GM19239 (cell line): ENCODE results near the gene DSCAM.

Experiments
- DNase-seq: peaks from one replicate; pipeline ENCODE4 v3.0.0; 2011; ENCODE audit warnings: low spot score; ENCODE audit not compliant: insufficient read length
- FAIRE-seq: peaks from 2 replicates; lab custom pipeline; 2011; peaks lifted over from hg19 to GRCh38; lab: Jason Lieb, UNC

DSCAM gene

DNA sequence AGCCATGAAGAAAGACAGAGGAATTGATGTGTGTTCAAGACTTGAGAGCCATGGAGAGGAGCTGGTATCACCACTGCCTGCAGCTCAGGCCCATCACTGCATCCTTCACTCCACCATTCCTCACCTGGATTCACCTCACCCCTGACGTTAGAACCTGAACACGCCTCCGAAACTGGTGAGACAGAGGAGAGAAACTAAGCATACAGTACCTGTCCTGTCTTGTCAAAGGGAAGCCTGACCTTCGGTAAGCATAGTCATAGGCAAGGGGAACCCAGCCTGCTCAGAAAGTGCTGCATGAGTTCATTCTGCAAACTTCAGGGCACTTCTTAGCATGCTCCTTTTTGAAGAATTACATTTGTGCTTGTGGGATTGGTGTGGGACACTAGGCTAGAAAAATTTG is 425.8 kb downstream of the DSCAM start:
- FAIRE-seq (no peak), DNase-seq (no peak)

DNA sequence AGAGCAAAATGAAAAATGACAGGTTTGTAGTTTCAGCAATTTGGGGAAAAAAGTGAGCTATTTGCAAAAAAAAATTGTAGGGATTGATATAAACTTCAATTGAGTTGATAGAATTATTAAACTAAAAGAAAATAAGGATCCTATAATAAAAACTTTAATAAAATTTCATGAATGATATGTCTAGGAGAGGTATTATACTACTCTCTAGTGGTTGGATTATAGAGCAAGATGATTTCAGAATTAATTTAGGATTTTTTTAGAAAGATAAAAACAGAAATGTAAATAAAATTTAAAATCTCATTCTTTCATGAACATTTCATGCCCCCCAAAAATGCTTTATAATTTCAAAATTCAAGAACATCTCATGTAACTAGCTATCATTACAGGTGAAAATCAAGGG is 430.4 kb downstream of the DSCAM start:
- DNase-seq (no peak), FAIRE-seq (no peak)

DNA sequence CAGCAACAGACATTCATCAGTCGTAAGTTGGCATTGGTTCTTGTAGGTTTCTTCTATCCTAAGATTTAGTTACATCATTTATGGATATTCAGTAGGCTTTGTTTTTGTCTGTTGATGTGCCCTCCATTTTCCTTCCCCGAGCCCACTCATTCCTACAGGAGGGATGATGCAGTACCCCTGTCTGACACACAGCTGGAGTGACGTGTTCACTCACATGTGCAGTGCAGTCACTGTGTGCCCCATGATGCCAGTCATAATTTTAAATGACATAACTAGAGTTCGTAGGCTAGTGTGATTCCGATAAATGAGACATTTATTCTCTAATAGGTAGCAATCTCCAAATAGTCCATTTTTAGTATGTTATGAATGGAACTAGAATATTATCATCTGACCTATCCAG is 438.4 kb downstream of the DSCAM start:
- FAIRE-seq = no peak
- DNase-seq = no peak

DNA sequence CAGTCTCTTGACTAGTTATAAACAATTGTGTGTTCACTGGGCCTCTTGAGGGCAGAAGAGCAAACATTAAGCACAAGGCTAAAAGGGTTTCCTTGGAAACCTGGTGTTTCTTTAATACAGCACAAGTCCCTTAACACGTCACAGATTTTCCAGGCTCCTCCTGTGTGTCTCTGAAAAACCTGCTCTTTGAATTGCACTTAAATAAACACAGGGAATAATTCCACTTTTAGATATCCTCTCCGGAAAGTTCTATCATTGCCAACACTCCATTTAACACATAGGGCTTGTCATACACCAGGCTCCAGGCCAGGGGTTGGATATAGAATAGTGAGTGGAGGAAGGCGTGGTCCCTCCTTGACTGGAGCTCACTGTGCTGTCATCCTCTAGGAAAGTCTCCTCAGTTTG is 442.6 kb downstream of the DSCAM start:
- DNase-seq = no peak
- no peak for FAIRE-seq

DNA sequence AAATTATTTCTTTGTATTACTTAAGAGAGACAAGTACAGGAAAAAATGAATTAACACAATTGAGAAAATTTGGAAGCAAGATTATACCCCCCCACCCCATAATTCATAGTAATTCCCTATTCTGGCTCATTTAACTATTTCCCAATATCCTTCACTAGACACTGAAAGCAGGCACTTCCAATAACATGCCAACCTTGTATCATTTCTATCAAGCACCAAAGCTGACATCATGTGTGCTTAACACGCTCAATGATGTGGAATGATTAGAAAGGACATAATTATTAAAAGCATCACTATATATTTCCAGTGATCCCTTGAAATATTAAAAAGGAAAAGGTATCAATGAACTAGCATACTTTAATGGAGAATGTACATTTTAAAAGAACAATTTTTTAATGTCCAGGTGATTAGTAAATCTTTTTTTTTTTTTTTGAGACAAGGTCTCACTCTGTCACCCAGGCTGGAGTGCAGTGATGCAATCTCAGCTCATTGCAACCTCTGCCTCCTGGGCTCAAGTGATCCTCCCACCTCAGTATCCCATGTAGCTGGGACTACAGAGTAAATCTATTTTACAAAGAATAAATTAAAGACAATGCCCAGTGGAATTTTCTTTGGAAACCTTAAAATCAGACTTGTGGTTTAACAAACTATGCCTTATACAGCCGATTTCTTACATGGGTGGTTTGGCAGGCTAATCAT is 443.9 kb downstream of the DSCAM start:
- no peak for FAIRE-seq
- DNase-seq = no peak

DNA sequence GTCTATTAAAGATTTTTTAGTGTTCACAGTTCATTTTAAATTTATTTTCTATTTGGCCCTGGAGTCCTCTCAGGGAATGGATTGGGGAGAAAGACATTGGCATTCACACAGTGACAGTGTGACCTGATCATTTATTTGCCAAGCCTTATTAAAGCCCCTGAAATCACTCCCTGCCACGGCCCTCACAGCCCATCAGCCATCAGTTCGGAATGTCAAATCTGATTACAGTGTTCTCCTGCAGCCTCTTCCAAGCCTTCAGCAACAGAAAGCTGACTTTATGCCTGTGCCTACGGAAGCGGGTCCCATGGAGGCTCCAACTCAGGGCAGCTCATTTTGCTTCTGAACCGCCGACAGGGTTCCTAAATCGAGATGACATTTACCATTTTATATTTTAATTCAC is 451.2 kb downstream of the DSCAM start:
- FAIRE-seq (no peak), DNase-seq (no peak)

DNA sequence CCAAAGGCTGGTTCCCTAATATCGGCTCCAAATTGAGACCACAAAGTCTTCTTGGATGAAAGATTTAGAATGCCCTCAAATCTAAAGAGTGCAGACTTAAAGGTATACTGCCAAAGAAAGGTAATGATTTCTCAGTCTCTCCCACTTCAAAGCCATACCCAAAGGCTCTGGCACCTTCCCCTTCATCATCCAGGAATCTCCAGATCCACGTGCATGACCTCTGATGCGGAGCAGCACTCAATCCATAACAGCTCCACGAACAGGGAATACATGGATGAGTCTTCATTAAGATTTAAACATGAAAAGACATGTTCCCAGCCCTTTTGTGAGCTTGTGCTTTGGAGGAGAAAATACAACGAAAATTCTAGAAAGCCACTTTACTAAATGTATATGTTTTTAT is 453.9 kb downstream of the DSCAM start:
- FAIRE-seq (no peak), DNase-seq (no peak)

DNA sequence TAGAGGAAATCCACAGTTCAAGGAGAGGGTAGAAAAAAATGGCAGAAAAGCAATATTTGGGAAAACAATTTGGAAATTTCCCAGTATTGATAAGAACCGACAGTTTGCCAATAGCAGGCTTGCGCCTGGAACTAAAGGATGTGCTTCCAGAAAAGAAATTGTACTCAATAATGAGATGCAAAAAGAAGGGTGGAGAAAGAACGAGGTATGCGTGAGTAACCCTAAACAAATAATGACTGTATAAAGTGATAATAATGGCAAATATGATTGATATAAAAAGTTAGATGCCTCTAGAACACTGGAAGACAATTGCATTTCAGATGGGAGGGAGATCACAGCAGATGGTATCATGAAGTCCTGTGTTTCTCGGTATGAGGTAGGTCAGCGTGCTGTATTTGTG is 458.9 kb downstream of the DSCAM start:
- no peak for DNase-seq
- no peak for FAIRE-seq

DNA sequence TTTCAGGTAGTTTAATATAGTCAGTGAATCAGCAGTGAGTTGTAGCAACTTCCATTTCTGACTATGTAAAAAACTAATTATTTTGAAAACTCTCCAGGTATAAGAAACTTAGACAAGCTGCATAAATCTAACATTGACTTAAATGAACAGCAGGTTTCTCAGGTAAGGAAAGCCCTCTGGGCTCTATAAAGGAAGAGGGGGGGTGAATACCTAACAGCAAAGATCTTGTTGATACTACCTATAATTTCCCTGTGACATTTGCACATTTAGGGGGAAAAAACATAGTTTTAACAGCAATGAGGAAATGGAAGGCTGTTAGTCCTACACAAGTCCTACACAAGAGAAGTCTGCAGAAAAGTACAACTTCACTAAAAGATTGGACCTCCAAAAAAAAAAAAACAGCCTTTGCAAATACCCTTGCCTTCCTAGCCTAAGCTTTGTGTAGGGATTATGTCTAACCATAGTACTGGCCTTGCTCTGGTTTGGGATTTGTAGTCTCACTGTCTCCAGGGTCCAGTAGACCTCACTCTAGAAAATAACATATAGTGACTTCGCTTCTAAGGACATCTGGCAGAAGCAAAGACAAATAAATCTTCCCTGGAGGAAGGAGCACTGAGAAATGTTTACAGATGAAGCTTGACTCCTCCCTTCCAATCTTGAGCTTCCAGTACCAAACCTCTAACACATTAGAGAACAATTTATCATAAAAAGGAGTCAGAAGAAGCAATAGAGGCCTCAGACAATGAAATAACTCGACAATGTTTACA is 459.8 kb downstream of the DSCAM start:
- DNase-seq (no peak), FAIRE-seq (no peak)

DNA sequence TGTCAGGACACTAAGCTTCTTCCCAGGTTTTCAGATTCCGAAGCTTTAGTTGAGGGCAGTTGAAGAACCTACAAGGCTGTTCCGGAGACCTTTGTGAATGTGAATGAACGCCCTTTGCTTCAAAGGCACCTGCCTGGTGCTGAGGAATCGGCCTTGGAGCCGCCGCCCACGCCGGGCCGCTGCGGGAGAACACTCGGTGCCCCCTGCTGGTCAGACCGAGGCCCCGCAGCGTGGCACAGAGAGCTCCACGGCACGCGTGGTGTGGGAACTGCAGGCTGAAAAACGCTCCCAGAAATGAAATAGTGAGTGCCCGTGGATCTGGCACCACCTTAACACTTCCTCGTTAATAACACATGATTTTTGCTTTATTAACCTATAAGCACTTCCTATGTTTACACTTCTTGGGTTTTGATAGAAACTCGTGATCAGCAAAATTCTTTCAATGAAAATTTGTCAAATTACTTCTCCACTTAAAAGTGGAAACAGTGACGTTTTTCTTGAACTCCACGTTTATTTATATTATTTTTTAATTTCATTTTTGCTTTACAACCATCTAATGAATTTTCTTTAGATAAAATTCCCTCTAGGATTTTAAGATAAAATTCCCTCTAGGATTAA is 460.6 kb downstream of the DSCAM start:
- DNase-seq (no peak), FAIRE-seq (no peak)

DNA sequence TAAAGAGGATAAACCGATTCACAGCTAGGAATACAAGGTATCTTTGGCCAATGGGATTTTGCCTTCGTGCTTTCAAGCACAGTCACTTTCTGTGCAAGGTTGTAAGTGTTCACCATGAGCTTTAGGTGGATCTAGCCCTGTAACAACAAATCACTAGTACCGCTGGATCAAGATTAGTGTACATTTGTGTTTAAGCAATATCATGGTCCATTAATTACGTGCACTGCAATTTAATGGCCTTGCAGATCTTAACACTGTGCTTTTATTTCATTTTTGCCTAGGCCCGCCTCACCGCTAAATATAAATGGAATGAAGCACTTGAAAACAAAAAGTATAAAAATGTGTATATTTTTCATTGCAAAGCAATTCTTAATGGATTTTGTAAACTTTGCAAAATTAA is 461.1 kb downstream of the DSCAM start:
- DNase-seq (no peak), FAIRE-seq (no peak)

DNA sequence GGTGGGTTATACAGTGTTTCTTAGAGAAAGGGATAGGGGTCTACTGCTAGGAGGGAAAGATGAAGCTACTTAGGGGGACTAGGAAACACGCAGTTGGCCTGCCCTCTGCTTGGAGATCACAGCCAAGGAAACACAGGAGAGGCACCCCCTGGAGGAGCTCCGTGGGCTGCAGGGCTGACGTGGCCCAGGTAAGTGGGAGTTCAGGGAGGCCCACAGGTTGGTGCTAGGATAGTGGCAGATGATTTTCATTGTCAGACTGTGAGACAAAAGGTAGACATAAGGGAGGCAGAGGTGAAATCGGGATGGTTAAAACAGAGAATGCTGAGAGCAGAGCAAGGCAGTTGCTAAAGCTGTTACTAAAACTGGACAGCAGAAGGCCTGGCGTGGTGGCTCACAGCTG is 463.0 kb downstream of the DSCAM start:
- FAIRE-seq (no peak), DNase-seq (no peak)

DNA sequence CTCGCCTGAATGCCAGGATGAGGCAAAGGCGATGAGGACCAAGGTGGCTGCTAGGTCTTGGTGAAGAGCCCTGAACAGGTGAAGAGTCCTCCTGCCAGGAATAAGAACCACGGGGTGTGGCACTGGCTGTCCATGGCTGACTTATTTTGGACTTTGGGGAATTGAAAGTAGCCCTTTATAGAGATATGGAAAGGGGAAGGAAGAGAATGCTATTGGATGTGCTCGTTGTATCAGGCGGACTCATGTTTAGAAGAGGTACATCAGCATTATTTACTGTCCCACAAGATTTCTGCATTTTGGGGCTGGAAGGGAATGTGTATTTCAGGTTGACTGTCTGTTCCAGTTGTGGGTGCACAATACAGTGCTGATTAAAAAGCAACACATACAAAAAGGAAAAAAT is 465.8 kb downstream of the DSCAM start:
- DNase-seq = no peak

DNA sequence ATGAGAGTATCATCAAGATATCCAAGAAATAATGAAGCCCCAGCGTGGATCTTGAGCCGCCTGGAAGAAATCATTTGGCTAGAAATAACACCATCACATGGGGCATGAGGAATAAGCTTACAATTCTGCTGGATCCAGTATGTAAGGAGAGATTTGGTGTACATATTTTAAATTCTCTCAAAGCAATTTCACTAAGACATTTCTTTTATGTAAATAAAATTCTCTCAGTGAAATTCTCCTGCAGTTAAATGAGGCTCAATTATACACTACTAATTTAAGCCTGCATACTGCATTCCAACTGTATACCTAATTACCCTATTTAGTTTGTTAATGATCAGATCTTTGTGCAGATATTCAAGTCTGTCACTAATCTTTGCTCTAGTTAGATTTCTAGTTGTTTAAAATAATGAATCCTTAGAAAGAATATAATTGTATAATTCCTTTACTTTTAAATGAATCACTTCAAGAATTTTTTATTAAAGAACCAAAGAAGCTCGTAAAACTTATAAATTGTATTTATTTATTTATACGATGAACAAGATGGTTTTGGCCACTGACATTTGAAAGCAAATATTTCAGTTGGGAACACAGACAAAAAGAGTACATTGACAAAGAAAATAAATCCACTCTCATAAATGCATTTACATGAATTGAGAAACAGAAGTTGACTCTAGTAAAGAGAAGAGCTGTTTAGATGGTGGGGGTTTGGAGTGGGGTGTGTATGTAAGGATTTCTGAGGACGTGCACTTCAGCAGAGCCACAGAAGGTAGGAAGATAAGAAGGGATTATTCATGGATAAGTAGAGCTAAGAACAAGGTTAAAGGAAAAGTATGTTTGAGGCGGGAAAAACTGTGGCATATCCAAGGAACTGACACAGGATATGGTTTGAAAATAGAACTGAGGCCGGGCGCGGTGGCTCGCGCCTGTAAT is 466.8 kb downstream of the DSCAM start:
- no peak for FAIRE-seq
- no peak for DNase-seq

More for the DNA sequence above, 465.8 kb downstream of the DSCAM start:
- FAIRE-seq = no peak

DNA sequence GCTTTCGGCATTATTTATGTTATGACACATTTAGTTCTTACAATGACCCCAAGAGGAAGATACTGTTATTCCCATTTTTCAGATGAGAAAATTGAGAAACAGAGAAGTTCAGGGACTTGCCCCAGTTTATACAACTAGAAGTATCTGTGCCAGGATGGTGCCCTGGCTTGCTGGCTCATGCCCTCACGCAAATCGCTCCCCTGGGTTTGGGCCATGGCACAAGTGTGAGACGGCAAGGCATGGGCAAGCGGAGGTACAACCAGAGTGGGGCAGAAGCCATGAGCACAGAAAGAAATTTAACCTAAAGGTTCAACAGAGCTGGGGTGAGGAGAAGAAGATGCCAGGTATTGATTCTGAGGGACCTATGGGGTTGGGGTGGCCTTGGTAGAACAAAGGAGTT is 469.8 kb downstream of the DSCAM start:
- DNase-seq = no peak
- no peak for FAIRE-seq

DNA sequence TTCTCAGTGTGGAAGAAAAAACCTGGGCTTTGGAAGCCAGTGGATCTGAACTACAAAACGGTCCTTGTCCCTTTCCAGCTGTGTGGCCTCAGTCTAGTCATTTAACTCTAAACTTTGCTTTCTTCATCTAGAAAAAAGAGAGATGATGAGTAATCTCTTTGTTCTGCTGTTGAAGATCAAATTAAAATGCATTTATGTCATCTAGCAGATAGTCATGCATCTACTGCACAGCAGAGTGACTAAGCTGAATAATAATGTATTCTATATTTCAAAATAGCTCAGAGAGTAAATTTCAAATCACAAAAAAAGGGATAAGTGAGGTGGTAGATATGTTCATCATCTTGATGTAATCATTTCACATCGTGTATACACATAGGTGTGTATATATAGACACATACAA is 473.2 kb downstream of the DSCAM start:
- FAIRE-seq (no peak), DNase-seq (no peak)

DNA sequence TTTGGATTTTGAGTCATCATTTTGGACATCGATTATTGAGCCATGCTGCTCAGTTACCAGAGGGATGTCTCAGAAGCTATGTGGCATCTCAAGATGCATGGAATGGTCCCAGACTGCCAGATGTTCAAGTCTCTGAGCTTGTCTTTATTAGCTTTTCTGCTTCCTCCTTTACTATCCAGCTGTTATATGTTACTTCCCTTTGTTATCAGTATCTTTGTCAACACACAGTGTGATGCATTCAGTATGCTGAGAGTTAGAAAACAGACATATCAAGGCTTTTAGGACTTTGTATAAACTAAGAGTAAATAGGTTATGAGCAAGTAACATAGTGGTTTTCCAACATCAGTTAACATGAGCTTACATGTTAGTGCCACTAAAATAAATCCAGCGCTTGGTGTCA is 474.5 kb downstream of the DSCAM start:
- FAIRE-seq (no peak), DNase-seq (no peak)

DNA sequence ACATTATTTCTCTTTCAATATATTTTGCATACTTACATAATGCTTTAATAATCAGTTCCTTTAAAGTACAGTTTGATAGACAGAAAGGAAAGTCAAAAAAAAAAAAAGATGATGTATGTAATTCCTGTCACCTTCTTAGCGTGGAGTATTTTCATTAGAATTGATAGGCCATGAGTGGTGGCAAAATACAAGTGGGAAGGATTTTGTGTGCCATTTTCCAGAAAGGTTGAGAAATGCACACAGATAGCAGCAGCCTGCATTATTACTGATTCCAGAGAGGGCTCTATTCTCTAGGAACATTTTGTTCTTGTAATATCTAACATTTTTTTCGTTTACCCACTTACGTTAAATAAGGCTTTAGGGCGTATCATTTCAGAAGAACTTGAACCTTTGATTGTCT is 475.6 kb downstream of the DSCAM start:
- DNase-seq = no peak
- FAIRE-seq = no peak

DNA sequence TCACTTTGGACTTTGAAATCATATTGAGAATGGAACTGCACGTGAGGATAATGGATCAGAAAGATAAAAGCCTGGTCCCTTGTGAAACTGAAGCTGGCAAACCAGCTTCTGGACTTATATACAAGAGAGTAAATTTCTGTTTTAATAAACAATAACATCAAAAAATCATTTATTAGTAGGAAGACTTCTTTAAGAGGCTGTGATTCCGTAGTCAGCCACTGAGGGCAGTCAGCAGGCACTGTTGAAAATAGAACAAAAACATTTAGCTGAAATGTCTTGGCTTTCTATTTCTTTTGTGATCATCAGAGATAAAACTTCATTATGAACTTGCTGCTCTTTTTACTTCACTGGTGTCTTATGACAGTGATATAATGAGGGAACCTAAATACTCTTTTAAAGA is 490.3 kb downstream of the DSCAM start:
- DNase-seq (no peak), FAIRE-seq (no peak)

DNA sequence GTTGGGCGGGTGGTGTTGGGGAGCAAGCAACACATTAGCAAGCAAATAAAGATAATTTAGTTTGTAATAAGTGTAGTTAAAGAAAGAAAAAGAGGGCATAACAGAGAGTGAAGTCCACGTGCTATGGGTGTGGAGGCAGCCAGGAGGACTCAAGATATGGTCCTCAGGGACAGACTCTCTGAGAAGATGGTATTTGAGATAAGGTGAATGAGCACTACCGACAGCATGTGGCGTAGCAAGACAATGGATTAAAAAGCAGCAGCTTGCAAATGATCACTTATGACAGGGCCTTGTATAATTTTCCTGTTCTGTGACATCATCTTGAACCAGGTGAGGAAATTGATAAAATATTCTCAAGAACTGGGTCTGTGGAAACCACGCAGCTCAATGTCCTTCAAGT is 491.9 kb downstream of the DSCAM start:
- FAIRE-seq (no peak), DNase-seq (no peak)

DNA sequence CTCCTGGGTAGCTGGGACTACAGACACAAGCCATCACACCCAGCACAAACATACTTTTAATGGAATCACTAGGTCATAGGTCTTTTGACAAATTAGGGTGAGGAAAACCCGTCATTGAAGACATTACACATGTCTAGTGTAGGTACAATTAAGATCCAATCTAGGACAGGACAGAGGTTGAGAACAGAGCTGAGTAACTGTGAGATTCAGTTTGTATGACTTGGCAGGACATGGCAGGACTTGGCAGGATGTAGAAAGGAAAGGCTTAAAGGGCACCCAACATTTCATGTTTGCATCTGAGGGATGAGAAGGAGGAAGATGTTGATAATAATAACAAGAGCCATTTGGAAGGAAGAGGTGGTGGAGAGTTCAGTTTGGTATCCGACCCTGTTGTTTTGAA is 496.0 kb downstream of the DSCAM start:
- DNase-seq = no peak
- FAIRE-seq = no peak
